HEK293 (cell line): ENCODE results near the gene AZGP1.

Experiments
- BCL6B ChIP-seq: fragments of 450-650 bp; formaldehyde crosslinking; IDR thresholded peaks from 2 replicates; pipeline ENCODE4 v1.5.1; 2017; ENCODE audit warnings: missing biosample characterization, missing genetic modification characterization
- FEZF1 ChIP-seq: fragments of 450-650 bp; formaldehyde crosslinking; IDR thresholded peaks from 2 replicates; pipeline ENCODE4 v1.5.1; 2016; ENCODE audit warnings: missing biosample characterization, missing genetic modification characterization
- HOXC10 ChIP-seq: sonication (generic); formaldehyde crosslinking; IDR thresholded peaks from 2 replicates; pipeline ENCODE4 v1.8.1; 2023; ENCODE audit warnings: mild to moderate bottlenecking, missing genetic modification reagents
- IKZF3 ChIP-seq: fragments of 450-650 bp; IDR thresholded peaks from 2 replicates; pipeline ENCODE4 v1.5.0; 2018; ENCODE audit warnings: missing biosample characterization, mild to moderate bottlenecking, missing genetic modification characterization, moderate library complexity
- KLF17 ChIP-seq: fragments of 450-650 bp; formaldehyde crosslinking; IDR thresholded peaks from 2 replicates; pipeline ENCODE4 v1.5.1; 2016; ENCODE audit warnings: missing biosample characterization, missing genetic modification characterization
- MYNN ChIP-seq: fragments of 450-650 bp; formaldehyde crosslinking; IDR thresholded peaks from 2 replicates; pipeline ENCODE4 v1.5.1; 2016; ENCODE audit warnings: missing biosample characterization, missing genetic modification characterization, borderline replicate concordance
- REST ChIP-seq: fragments of 450-650 bp; formaldehyde crosslinking; IDR thresholded peaks from 2 replicates; pipeline ENCODE4 v1.5.1; 2016; ENCODE audit warnings: missing biosample characterization, missing genetic modification characterization
- SP3 ChIP-seq: fragments of 450-650 bp; formaldehyde crosslinking; IDR thresholded peaks from 2 replicates; pipeline ENCODE4 v1.5.1; 2016; ENCODE audit warnings: missing biosample characterization, missing genetic modification characterization
- ZBTB10 ChIP-seq: fragments of 450-650 bp; formaldehyde crosslinking; IDR thresholded peaks from 2 replicates; pipeline ENCODE4 v1.5.1; 2016; ENCODE audit warnings: missing biosample characterization, missing genetic modification characterization
- ZBTB26 ChIP-seq: fragments of 450-650 bp; formaldehyde crosslinking; optimal IDR thresholded peaks from 2 replicates; pipeline ENCODE3; 2016; ENCODE audit warnings: missing biosample characterization, mild to moderate bottlenecking, missing genetic modification characterization
- ZBTB8A ChIP-seq: fragments of 450-650 bp; formaldehyde crosslinking; IDR thresholded peaks from 2 replicates; pipeline ENCODE4 v1.5.1; 2016; ENCODE audit warnings: missing biosample characterization, missing genetic modification characterization
- ZFP3 ChIP-seq: fragments of 450-650 bp; formaldehyde crosslinking; IDR thresholded peaks from 2 replicates; pipeline ENCODE4 v1.5.1; 2016; ENCODE audit warnings: low read depth, missing biosample characterization, missing genetic modification characterization
- ZFP37 ChIP-seq: fragments of 450-650 bp; formaldehyde crosslinking; IDR thresholded peaks from 2 replicates; pipeline ENCODE4 v1.5.1; 2016; ENCODE audit warnings: missing biosample characterization, missing genetic modification characterization
- ZNF214 ChIP-seq: fragments of 450-650 bp; formaldehyde crosslinking; IDR thresholded peaks from 2 replicates; pipeline ENCODE4 v1.5.1; 2017; ENCODE audit warnings: missing biosample characterization, mild to moderate bottlenecking, missing genetic modification characterization, borderline replicate concordance
- ZNF239 ChIP-seq: fragments of 450-650 bp; formaldehyde crosslinking; IDR thresholded peaks from 2 replicates; pipeline ENCODE4 v1.5.1; 2016; ENCODE audit warnings: missing biosample characterization, missing genetic modification characterization
- ZNF302 ChIP-seq: fragments of 450-650 bp; formaldehyde crosslinking; IDR thresholded peaks from 2 replicates; pipeline ENCODE4 v1.5.1; 2016; ENCODE audit warnings: missing biosample characterization, missing genetic modification characterization, low read depth
- ZNF404 ChIP-seq: fragments of 450-650 bp; formaldehyde crosslinking; IDR thresholded peaks from 2 replicates; pipeline ENCODE4 v1.5.1; 2017; ENCODE audit warnings: missing biosample characterization, missing genetic modification characterization
- ZNF416 ChIP-seq: fragments of 450-650 bp; formaldehyde crosslinking; IDR thresholded peaks from 2 replicates; pipeline ENCODE4 v1.5.1; 2016; ENCODE audit warnings: missing biosample characterization, missing genetic modification characterization
- ZNF426 ChIP-seq: fragments of 450-650 bp; formaldehyde crosslinking; IDR thresholded peaks from 2 replicates; pipeline ENCODE4 v1.5.1; 2017; ENCODE audit warnings: missing biosample characterization, missing genetic modification characterization, mild to moderate bottlenecking, inconsistent platforms, moderate library complexity
- ZNF48 ChIP-seq: fragments of 450-650 bp; formaldehyde crosslinking; IDR thresholded peaks from 2 replicates; pipeline ENCODE4 v1.5.1; 2016; ENCODE audit warnings: missing biosample characterization, missing genetic modification characterization
- ZNF529 ChIP-seq: fragments of 450-650 bp; formaldehyde crosslinking; IDR thresholded peaks from 2 replicates; pipeline ENCODE4 v1.5.1; 2017; ENCODE audit warnings: missing genetic modification characterization, missing biosample characterization; ENCODE audit not compliant: insufficient replicate concordance
- ZNF560 ChIP-seq: fragments of 450-650 bp; formaldehyde crosslinking; IDR thresholded peaks from 2 replicates; pipeline ENCODE4 v1.5.1; 2017; ENCODE audit warnings: missing biosample characterization, missing genetic modification characterization, borderline replicate concordance
- ZNF585B ChIP-seq: fragments of 450-650 bp; formaldehyde crosslinking; IDR thresholded peaks from 2 replicates; pipeline ENCODE4 v1.5.1; 2016; ENCODE audit warnings: missing biosample characterization, missing genetic modification characterization
- ZNF596 ChIP-seq: fragments of 450-650 bp; IDR thresholded peaks from 2 replicates; pipeline ENCODE4 v1.5.0; 2018; ENCODE audit warnings: missing biosample characterization, mild to moderate bottlenecking, missing genetic modification characterization, moderate library complexity
- ZNF692 ChIP-seq: fragments of 450-650 bp; formaldehyde crosslinking; IDR thresholded peaks from 2 replicates; pipeline ENCODE4 v1.5.1; 2016; ENCODE audit warnings: missing biosample characterization, missing genetic modification characterization
- ZNF777 ChIP-seq: fragments of 450-650 bp; formaldehyde crosslinking; IDR thresholded peaks from 2 replicates; pipeline ENCODE4 v1.5.1; 2017; ENCODE audit warnings: missing biosample characterization, missing genetic modification characterization, borderline replicate concordance

The AZGP1 gene

GRCh38 chr7:100015232-100016214, 39.7 kb upstream of the AZGP1 start, which contains the start of gene ZKSCAN1 (continued):
- TF ChIP-seq BCL6B (tag by site-specific recombination), result no peak
- TF ChIP-seq ZNF426 (tag by site-specific recombination), result no peak
- TF ChIP-seq ZNF416 (tag by site-specific recombination), result no peak
- no peak for TF ChIP-seq ZNF404 (tag by site-specific recombination)
- TF ChIP-seq ZNF585B (tag by site-specific recombination), result no peak
- TF ChIP-seq ZNF239, result no peak
- TF ChIP-seq ZNF48 (tag by site-specific recombination), result no peak
- no peak for TF ChIP-seq ZNF214
- no peak for TF ChIP-seq ZNF777 (tag by site-specific recombination)
- peak; percentile 84 for TF ChIP-seq ZNF692
- TF ChIP-seq MYNN (tag by site-specific recombination), result no peak
- TF ChIP-seq ZFP37, result no peak
- no peak for TF ChIP-seq ZNF529 (tag by site-specific recombination)
- no peak for TF ChIP-seq HOXC10 (CRISPR knock-in tag)
- peak; percentile 40 for TF ChIP-seq ZBTB26 (tag by site-specific recombination)
- no peak; the same call in 1 of the 2 replicates for TF ChIP-seq SP3 (tag by site-specific recombination)
- TF ChIP-seq FEZF1 (tag by site-specific recombination), result no peak
- no peak for TF ChIP-seq ZBTB10 (tag by site-specific recombination)
- TF ChIP-seq REST (tag by site-specific recombination), result no peak
- no peak for TF ChIP-seq ZNF302 (tag by site-specific recombination)
- TF ChIP-seq ZFP3, result no peak
- no peak for TF ChIP-seq ZNF596
- TF ChIP-seq ZBTB8A (tag by site-specific recombination), result no peak
- no peak for TF ChIP-seq IKZF3 (tag by site-specific recombination)
- no peak; the same call in 1 of the 2 replicates for TF ChIP-seq KLF17 (tag by site-specific recombination)
- no peak for TF ChIP-seq ZNF560
